Rectal smooth muscle tissue (tissue), 1 donor: ENCODE results near the gene ASGR2.
"Not testable (repeated sequence)": the region's sequence is repeated elsewhere in the genome, so short reads cannot be mapped to it uniquely, and the experiment has no call there.

Experiments
- H3K27ac ChIP-seq: one replicate; pipeline ENCODE4 v1.7.0; 2013; ENCODE audit warnings: low read depth, low read length, inconsistent platforms
- H3K27me3 ChIP-seq: one replicate; pipeline ENCODE4 v1.7.0; 2013; ENCODE audit warnings: low read length; ENCODE audit not compliant: control insufficient read depth, insufficient read depth
- H3K36me3 ChIP-seq: one replicate; pipeline ENCODE4 v1.7.0; 2013; ENCODE audit warnings: low read length; ENCODE audit not compliant: control insufficient read depth, insufficient read depth
- H3K4me1 ChIP-seq: one replicate; pipeline ENCODE4 v1.7.0; 2013; ENCODE audit warnings: low read length; ENCODE audit not compliant: control insufficient read depth, insufficient read depth
- H3K4me3 ChIP-seq: one replicate; pipeline ENCODE4 v1.7.0; 2013; ENCODE audit warnings: low read length
- H3K9ac ChIP-seq: one replicate; pipeline ENCODE4 v1.7.0; 2013; ENCODE audit warnings: low read length

The ASGR2 gene

DNA sequence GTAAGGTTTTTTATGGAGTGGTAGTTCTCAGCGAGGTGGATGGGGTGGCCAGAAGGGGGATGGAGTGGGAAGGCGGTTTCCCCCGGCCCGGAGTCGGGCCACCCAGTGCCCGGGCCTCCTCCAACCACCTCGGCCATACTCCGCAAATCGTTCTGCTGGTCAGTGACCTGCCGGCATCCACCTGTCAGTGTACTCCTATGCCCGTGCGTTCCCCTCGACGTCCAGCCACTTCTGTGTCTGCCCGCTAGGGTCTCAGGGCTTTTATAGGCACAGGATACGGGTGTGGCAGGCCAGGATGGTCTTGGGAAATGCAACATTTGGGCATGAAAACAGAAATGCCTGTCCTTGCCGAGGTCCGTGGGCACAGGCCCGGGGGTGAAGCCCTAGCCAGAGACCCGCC lies 19.3 kb upstream of the ASGR2 start:
- no peak overlapping the region for H3K9ac ChIP-seq
- H3K36me3 ChIP-seq = no peaks in the 10 kb centered on the region
- peaks cover 5% of the 10 kb centered on the region for H3K27me3 ChIP-seq
- no peak overlapping the region for H3K27ac ChIP-seq
- no peak overlapping the region for H3K4me3 ChIP-seq
- no peaks in the 10 kb centered on the region for H3K4me1 ChIP-seq

DNA sequence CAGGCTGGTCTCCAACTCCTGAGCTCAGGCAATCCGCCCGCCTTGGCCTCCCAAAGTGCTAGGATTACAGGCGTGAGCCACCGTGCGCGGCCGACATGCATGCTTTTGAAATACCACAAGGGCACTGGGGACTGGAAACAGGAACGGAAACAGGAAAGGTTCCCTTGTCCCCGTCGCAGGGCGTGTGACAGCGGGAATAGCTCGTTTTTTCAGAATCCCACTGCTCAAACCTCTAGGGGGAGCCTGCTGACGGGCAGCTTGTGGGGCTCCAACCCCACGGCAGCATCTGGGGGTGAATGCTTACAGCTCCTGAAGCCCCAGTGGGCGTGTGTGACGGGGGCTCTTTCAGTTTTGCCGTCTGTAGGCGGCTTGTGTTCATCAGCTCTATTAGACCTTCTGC lies 18.8 kb upstream of the ASGR2 start:
- Histone ChIP-seq H3K4me1 (no peaks in the 10 kb centered on the region), H3K9ac (no peak overlapping the region), H3K36me3 (no peaks in the 10 kb centered on the region), H3K27ac (no peak overlapping the region), H3K27me3 (peaks cover 5% of the 10 kb centered on the region), H3K4me3 (no peak overlapping the region)

DNA sequence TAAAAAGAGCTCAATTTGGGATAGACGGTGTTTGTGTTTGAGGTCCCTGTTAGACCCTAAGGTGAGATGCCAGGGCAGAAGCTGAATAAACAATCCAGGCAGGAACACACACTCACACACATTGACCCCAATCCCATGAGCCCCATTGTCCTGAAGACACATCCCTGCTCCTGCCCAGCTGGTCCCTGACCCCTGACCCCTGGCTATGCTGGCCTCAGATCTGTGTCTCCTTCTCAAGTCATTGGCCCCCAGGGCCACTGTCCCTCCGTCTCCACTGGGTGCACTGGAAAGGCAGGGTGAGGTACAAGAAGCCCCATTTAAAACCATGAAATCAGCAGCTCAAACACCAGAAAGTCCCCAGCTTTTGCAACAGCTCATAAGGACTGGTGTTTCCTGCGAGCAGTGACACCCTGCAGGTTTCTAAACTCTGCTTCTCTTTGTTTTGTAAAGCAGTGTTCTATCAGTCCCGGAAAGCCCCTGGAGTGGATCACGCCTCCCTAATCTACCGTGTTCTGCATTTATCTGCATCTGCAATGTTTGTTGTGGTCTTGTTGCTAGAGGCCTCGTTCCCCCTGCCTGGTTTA lies 18.0 kb upstream of the ASGR2 start:
- H3K9ac ChIP-seq = no peak overlapping the region
- peaks cover 5% of the 10 kb centered on the region for H3K27me3 ChIP-seq
- no peak overlapping the region for H3K27ac ChIP-seq
- H3K4me1 ChIP-seq = no peaks in the 10 kb centered on the region
- no peaks in the 10 kb centered on the region for H3K36me3 ChIP-seq
- H3K4me3 ChIP-seq = no peak overlapping the region

DNA sequence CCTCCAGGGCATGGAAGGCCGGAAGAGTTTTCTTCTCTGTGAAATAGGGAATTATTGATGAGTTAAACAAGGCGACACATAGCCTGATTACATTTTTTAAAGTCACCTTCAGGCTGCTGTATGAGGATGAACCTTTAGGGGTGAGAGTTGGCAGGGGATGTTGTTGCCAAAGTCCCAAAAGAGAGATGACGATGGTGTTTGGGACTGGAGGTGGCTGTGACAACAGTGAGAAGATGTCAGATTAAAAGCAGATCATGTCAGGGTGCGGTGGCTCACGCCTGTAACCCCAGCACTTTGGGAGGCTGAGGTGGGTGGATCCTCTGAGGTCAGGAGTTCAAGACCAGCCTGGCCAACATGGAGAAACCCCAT lies 16.8 kb upstream of the ASGR2 start:
- Histone ChIP-seq H3K27ac (no peak overlapping the region), H3K27me3 (peaks cover 5% of the 10 kb centered on the region), H3K4me3 (no peak overlapping the region)

DNA sequence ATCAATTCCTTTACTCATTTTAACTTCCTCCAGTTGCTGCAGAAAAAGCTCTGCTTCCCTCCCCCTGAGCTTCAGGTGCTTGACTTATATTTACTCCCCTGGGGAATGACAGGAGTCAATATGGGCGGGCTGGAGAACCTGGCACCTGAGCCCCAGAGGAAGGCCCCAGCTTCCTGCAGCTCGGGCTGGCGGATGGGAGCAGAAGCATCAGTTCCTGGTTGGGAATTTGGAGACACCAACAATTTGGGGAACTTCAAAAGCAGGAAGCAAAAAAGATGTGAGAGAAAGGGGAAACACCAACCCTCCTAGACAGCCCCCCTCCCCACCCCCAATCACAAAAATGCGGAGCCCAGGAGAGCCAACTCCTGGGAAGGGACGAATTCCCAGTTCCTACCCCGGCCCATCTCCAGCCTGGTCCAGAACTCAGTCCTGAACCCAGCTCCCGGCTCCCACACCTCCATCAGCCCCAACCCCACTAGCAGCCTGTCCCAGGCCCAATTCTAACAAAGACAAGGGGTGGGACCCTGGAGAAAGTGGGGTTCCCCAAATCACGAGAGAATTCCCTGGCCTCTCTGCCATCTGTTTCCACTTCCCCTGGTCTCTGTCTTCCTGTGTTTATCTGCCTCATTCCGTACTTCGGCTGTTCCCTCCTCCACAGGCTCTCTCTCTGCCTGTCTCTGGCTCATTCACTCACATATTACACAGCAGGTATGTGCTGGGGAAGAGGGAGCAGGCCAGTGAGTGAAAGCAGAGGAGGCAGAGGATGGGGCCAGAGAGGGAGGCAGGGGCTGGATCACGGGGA lies 16.2 kb upstream of the ASGR2 start:
- Histone ChIP-seq H3K4me3 (no peak overlapping the region), H3K4me1 (no peaks in the 10 kb centered on the region), H3K36me3 (no peaks in the 10 kb centered on the region), H3K27ac (no peak overlapping the region), H3K9ac (no peak overlapping the region), H3K27me3 (peaks cover 5% of the 10 kb centered on the region)

More for the DNA sequence above, 16.8 kb upstream of the ASGR2 start:
- Histone ChIP-seq H3K36me3 (no peaks in the 10 kb centered on the region), H3K9ac (no peak overlapping the region), H3K4me1 (no peaks in the 10 kb centered on the region)

DNA sequence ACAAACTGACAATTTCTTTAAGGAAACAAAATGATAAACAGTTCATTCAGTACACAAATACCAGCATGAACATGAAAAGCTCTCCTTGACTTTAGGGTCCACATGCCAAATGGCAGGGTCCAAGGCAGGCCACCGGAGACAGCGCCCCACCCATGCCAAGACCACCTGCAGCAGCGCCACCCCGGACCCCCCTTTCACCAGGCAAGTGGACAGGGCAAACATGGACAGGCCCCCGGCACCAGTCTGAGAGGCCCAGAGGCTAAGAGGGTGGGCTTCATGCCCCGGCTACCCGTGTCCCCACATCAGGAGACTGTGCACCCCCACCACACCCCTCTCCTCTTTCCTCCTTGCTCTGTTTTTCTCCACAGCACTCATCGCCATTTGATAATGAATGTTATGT lies 14.7 kb upstream of the ASGR2 start:
- Histone ChIP-seq H3K27ac (no peak overlapping the region), H3K9ac (no peak overlapping the region), H3K27me3 (peaks cover 5% of the 10 kb centered on the region), H3K4me3 (no peak overlapping the region), H3K4me1 (no peaks in the 10 kb centered on the region), H3K36me3 (no peaks in the 10 kb centered on the region)

DNA sequence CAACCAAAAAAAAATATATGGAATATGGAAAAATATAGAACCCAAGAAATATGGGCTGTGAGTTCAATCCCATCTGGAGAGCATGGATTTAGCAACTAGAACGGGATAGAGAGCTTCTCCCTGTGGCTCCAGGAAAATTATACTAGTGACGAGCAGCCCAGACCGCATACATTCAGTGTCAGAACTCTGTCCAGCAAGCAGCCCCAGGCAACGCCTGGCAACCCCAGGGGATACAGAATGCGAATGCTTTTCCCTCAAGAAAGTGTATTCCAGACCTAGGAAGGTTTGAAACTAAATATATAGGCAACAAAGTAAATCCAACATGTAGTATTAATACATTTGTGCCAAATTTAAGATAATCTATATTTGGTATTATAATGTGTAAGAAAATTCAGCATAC lies 13.5 kb upstream of the ASGR2 start:
- Histone ChIP-seq H3K36me3 (no peaks in the 10 kb centered on the region), H3K27ac (no peak overlapping the region), H3K4me1 (no peaks in the 10 kb centered on the region), H3K27me3 (no peaks in the 10 kb centered on the region), H3K9ac (no peak overlapping the region), H3K4me3 (no peak overlapping the region)

DNA sequence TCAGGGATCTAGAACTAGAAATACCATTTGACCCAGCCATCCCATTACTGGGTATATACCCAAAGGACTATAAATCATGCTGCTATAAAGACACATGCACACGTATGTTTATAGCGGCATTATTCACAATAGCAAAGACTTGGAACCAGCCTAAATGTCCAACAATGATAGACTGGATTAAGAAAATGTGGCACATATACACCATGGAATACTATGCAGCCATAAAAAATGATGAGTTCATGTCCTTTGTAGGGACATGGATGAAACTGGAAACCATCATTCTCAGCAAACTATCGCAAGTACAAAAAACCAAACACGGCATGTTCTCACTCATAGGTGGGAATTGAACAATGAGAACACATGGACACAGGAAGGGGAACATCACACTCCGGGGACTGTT lies 12.9 kb upstream of the ASGR2 start:
- H3K4me3 ChIP-seq, H3K27me3 ChIP-seq, H3K36me3 ChIP-seq, H3K27ac ChIP-seq, H3K9ac ChIP-seq, H3K4me1 ChIP-seq: not testable (repeated sequence)

DNA sequence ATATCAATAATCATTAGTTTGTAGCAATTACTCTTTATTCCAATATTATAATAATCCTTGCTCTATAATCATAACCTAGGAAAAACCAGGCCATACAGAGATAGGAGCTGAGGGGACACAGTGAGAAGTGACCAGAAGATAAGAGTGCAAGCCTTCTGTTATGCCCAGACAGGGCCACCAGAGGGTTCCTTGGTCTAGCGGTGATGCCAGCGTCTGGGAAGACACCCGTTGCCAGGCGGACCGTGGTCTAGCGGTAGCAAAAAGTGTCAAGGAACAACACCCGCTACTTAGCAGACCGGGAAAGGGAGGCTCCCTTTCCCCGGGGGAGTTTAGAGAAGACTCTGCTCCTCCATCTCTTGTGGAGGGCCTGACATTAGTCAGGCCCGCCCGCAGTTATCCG lies 11.8 kb upstream of the ASGR2 start:
- not testable (repeated sequence) for H3K4me3 ChIP-seq, H3K27ac ChIP-seq, H3K4me1 ChIP-seq, H3K9ac ChIP-seq, H3K36me3 ChIP-seq, H3K27me3 ChIP-seq

DNA sequence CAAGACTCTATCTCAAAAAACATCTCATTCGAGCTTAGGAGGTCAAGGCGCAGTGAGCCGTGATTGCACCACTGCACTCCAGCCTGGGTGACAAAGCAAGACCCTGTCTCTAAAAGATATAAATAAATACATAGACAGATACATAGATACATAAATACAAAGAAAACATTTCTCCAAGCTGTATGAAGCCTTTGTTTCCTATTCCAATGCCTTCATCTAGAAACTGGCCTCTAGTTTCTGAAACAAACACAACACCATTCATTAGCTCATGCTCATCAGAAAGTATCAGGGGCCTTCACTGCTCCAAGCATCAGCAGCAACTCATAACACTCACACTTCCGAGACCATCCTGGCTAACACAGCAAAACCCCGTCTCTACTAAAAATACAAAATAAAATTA lies 10.3 kb upstream of the ASGR2 start:
- Histone ChIP-seq H3K9ac (no peak overlapping the region), H3K4me3 (no peak overlapping the region), H3K27ac (no peak overlapping the region), H3K27me3 (no peaks in the 10 kb centered on the region), H3K36me3 (no peaks in the 10 kb centered on the region), H3K4me1 (no peaks in the 10 kb centered on the region)

DNA sequence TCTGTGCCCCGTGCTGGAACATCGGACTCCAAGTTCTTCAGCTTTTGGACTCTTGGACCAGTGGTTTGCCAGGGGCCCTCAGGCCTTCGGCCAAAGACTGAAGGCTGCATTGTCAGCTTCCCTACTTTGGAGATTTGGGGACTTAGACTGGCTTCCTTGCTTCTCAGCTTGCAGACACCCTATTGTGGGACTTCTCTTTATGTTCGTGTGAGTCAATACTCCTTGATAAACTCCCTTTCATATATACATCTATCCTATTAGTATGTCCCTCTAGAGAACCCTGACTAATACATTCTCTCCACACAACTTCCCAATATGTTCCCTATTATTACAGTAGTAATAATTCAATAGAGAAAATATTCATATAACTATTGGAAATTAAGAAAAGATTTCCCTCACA lies 9.2 kb upstream of the ASGR2 start:
- no peak overlapping the region for H3K9ac ChIP-seq
- no peaks in the 10 kb centered on the region for H3K4me1 ChIP-seq
- H3K36me3 ChIP-seq = no peaks in the 10 kb centered on the region
- no peak overlapping the region for H3K27ac ChIP-seq
- H3K4me3 ChIP-seq = no peak overlapping the region
- no peaks in the 10 kb centered on the region for H3K27me3 ChIP-seq

DNA sequence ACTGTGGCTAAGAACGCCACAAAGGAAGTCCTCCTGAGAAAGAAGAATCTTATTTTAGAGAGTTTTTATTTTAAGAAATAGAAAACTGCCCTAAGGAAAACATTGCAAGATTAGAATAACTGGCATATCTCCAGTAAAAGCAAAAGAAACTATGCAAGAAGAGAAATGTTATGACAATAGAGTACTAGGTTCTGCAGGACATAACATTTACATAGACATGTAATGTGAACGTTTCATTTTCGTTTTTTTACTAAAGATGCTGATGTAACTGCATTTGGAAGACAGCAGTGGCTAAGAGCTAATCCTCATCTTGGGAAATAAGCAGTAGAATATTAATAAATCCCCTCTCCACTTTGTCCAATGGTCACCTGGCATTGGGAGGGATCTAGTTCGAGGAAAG lies 7.8 kb upstream of the ASGR2 start:
- H3K4me1 ChIP-seq = no peaks in the 10 kb centered on the region
- no peak overlapping the region for H3K4me3 ChIP-seq
- H3K27ac ChIP-seq = no peak overlapping the region
- H3K36me3 ChIP-seq = no peaks in the 10 kb centered on the region
- H3K27me3 ChIP-seq = no peaks in the 10 kb centered on the region
- no peak overlapping the region for H3K9ac ChIP-seq

DNA sequence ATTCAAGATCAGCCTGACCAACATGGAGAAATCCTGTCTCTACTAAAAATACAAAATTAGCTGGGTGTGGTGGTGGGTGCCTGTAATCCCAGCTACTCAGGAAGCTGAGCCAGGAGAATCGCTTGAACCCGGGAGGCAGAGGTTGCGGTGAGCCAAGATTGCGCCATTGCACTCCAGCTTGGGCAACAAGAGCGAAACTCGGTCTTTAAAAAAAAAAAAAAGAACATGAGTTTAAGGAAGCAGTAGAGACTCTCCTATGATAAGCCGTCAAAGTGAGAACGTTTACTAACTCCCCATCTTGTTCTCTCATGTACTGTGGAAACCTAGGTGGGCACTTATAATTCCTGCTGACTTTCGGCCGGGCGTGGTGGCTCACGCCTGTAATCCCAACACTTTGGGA lies 6.0 kb upstream of the ASGR2 start:
- H3K9ac ChIP-seq, H3K36me3 ChIP-seq, H3K4me3 ChIP-seq, H3K27me3 ChIP-seq, H3K27ac ChIP-seq, H3K4me1 ChIP-seq: not testable (repeated sequence)
